AG04449 (cell line): ENCODE data around the gene TIMM17B.

Source experiments
- CTCF ChIA-PET: fragments of 350-600 bp; formaldehyde crosslinking; extraction: SDS; loops from one replicate; lab custom pipeline; 2021; ENCODE audit warnings: antibody characterized with exemption; lab: Yijun Ruan, JAX
- POLR2A ChIA-PET: fragments of 400-600, 350-600 bp; formaldehyde crosslinking; extraction: SDS; loops from one replicate; lab custom pipeline; 2020; ENCODE audit warnings: antibody characterized with exemption, inconsistent platforms; lab: Yijun Ruan, JAX
- DNase-seq: peaks from one replicate; pipeline ENCODE4 v3.0.0-alpha.2; 2010; ENCODE audit warnings: low read depth, low spot score
- H3K4me3 ChIP-seq: 2 replicates; pipeline ENCODE4 v1.5.1; 2011; ENCODE audit warnings: low read depth, mild to moderate bottlenecking, control low read depth, low read length
- TF ChIP-seq, protein P1 (sequence below): IDR thresholded peaks from one replicate; pipeline ENCODE4 v1.5.1; 2011; ENCODE audit warnings: mild to moderate bottlenecking, moderate library complexity, low read length, control low read depth, inconsistent platforms; ENCODE audit not compliant: insufficient read depth; ENCODE audit errors: missing control alignments

The TIMM17B gene

GRCh38 chrX:48902135-48902534 is 4.6 kb upstream of the TIMM17B start:
- CTCF ChIA-PET = interaction anchor here (0.6 kb wide), 1 partner anchor 24 kb away, joined by 3 read pairs; no protein-coding TSS in a partner anchor
- TF ChIP-seq, protein P1, sequence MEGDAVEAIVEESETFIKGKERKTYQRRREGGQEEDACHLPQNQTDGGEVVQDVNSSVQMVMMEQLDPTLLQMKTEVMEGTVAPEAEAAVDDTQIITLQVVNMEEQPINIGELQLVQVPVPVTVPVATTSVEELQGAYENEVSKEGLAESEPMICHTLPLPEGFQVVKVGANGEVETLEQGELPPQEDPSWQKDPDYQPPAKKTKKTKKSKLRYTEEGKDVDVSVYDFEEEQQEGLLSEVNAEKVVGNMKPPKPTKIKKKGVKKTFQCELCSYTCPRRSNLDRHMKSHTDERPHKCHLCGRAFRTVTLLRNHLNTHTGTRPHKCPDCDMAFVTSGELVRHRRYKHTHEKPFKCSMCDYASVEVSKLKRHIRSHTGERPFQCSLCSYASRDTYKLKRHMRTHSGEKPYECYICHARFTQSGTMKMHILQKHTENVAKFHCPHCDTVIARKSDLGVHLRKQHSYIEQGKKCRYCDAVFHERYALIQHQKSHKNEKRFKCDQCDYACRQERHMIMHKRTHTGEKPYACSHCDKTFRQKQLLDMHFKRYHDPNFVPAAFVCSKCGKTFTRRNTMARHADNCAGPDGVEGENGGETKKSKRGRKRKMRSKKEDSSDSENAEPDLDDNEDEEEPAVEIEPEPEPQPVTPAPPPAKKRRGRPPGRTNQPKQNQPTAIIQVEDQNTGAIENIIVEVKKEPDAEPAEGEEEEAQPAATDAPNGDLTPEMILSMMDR = no peak
- no peak overlapping the region for H3K4me3 ChIP-seq
- DNase-seq = no peak
- POLR2A ChIA-PET = no interaction called here

DNA sequence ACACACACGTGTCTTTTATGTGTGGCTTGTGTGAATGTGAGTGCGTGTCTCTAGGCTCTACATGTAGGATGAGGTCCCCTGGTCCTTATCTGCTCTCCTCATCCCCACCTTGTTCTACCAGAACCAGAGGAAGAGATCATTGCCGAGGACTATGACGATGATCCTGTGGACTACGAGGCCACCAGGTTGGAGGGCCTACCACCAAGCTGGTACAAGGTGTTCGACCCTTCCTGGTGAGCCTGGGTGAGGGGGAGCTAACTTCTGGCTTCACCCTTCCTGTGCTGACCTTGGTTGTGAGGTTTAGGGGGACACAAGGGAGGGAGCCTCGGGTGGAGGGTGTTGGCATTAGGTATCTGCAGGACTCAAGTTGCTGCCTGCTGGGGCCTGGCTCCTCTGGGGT is 3.5 kb upstream of the TIMM17B start:
- TF ChIP-seq, protein P1 = no peak
- no peak overlapping the region for H3K4me3 ChIP-seq
- ChIA-PET POLR2A (no interaction called here), CTCF (no interaction called here)
- no peak for DNase-seq

- POLR2A ChIA-PET = no interaction called here
- no peak for DNase-seq
- CTCF ChIA-PET = no interaction called here
- TF ChIP-seq, protein P1 = no peak
- H3K4me3 ChIP-seq = no peak overlapping the region
Observed at GRCh38 chrX:48899078-48899410, 1.5 kb upstream of the TIMM17B start.

DNA sequence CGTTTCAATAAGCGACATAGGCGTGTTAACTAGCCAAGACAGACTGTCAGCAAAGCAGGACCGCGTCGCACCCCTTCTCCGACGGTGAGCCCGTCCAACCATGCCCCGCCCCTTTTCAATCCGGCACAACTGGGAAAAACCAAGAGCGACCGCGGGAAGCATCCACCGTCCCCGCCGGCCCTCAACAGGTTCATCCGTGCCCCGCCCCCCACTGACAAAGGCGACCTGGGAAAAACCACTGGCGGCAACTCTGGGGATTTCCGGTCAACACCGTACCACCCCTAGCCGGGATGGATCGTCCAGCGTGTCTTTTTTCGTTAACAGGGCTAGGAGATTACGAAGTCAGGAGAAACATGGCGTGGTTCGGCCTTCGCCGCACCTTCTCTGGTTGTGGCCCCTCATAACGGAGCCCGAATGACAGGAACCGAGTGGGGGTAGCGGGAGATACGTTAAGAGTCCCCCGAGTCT is 377 bp downstream of the TIMM17B start:
- ChIA-PET CTCF (no interaction called here), POLR2A (interaction anchor here (1.0 to 1.3 kb wide), 4 partner anchors 15 to 49 kb away, joined by 3 to 6 read pairs (median 4); partner anchors contain the start of gene SLC35A2)
- TF ChIP-seq, protein P1 = no peak
- peak overlapping the region; percentile 77 for H3K4me3 ChIP-seq
- DNase-seq = no peak

- peak overlapping the region; percentile 77 for H3K4me3 ChIP-seq
Observed at GRCh38 chrX:48896611-48897011, 957 bp downstream of the TIMM17B start.

DNA sequence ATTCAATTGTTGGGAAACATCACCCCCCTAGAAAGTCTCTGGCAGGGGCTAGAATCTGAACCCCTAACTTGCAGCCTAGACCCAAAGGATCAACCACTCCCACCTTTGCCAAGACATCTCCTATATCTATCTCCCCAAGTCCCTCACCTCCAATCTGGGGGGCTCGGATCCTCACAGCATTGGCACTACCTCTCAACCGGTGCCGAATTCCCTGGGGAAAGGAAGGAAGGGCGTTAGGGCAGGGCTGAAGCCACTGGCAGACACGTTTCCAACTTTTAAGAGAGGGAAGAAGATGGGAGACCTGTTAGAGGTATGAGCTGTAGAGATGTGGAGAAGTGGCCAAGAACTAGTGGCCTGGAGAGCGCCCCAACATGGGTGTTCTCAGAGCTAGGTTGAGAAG is 2.7 kb downstream of the TIMM17B start:
- no peak overlapping the region for H3K4me3 ChIP-seq
- ChIA-PET CTCF (no interaction called here), POLR2A (no interaction called here)
- TF ChIP-seq, protein P1 = no peak
- no peak for DNase-seq

More at GRCh38 chrX:48896611-48897011, 957 bp downstream of the TIMM17B start:
- CTCF ChIA-PET = no interaction called here
- POLR2A ChIA-PET = interaction anchor here (1.0 kb wide), 1 partner anchor 14 kb away, joined by 3 read pairs; no protein-coding TSS in a partner anchor
- DNase-seq = no peak
- TF ChIP-seq, protein P1 = no peak
